HepG2 (cell line): ENCODE data around the gene PCBP1. TPM values are rescaled to one million over a fixed set of nuclear protein-coding genes. Genes with fewer than 3 reads are reported as not detected.

Source experiments
- ASH2L ChIP-seq: fragments of 300-600, 200-600 bp; sonication (generic); IDR thresholded peaks from 2 replicates; pipeline ENCODE4 v1.7.0; 2017; ENCODE audit warnings: low read depth, mild to moderate bottlenecking, moderate library complexity, mixed read lengths, low read length; ENCODE audit not compliant: insufficient read length
- BATF2 ChIP-seq: sonication (generic); formaldehyde crosslinking; IDR thresholded peaks from 2 replicates; pipeline ENCODE4 v1.8.0; 2022; ENCODE audit warnings: mild to moderate bottlenecking, missing genetic modification reagents, moderate library complexity
- FOSL2 ChIP-seq: sonication (generic); formaldehyde crosslinking; IDR thresholded peaks from 2 replicates; pipeline ENCODE4 v1.4.0; 2020; ENCODE audit warnings: missing genetic modification reagents
- HIVEP1 ChIP-seq: sonication (generic); formaldehyde crosslinking; IDR thresholded peaks from 2 replicates; pipeline ENCODE4 v1.4.0; 2020; ENCODE audit warnings: mild to moderate bottlenecking, missing genetic modification reagents
- HNF1B ChIP-seq: sonication (generic); formaldehyde crosslinking; IDR thresholded peaks from 2 replicates; pipeline ENCODE4 v1.5.1; 2020; ENCODE audit warnings: mild to moderate bottlenecking, moderate library complexity, missing genetic modification reagents
- JARID2 ChIP-seq: sonication (generic); formaldehyde crosslinking; IDR thresholded peaks from 2 replicates; pipeline ENCODE4 v1.8.1; 2023; ENCODE audit warnings: missing genetic modification reagents, inconsistent platforms; ENCODE audit not compliant: insufficient replicate concordance
- NPAS2 ChIP-seq: sonication (generic); formaldehyde crosslinking; IDR thresholded peaks from 2 replicates; pipeline ENCODE4 v1.8.0; 2022; ENCODE audit warnings: mild to moderate bottlenecking, missing genetic modification reagents, borderline replicate concordance
- PLSCR1 ChIP-seq: sonication (generic); formaldehyde crosslinking; IDR thresholded peaks from 2 replicates; pipeline ENCODE4 v1.5.0; 2020; ENCODE audit warnings: missing genetic modification reagents, mild to moderate bottlenecking, borderline replicate concordance
- PREB ChIP-seq: sonication (generic); formaldehyde crosslinking; IDR thresholded peaks from 2 replicates; pipeline ENCODE4 v1.4.0; 2020; ENCODE audit warnings: missing genetic modification reagents
- RELA ChIP-seq: sonication (generic); formaldehyde crosslinking; IDR thresholded peaks from 2 replicates; pipeline ENCODE4 v1.4.0; 2020; ENCODE audit warnings: missing genetic modification reagents
- TBX2 ChIP-seq: sonication (generic); formaldehyde crosslinking; IDR thresholded peaks from 2 replicates; pipeline ENCODE4 v1.5.0; 2020; ENCODE audit warnings: missing genetic modification reagents, mild to moderate bottlenecking, borderline replicate concordance
- TBX3 ChIP-seq: fragments of 450-650 bp; IDR thresholded peaks from 2 replicates; pipeline ENCODE4 v1.6.1; 2017; ENCODE audit warnings: antibody characterized with exemption, mild to moderate bottlenecking, inconsistent platforms, borderline replicate concordance
- U2AF1 ChIP-seq: fragments of 200-400 bp; formaldehyde crosslinking; optimal IDR thresholded peaks from 2 replicates; pipeline ENCODE3; 2017; ENCODE audit warnings: mild to moderate bottlenecking, low read depth, low read length
- ZBTB1 ChIP-seq: sonication (generic); formaldehyde crosslinking; IDR thresholded peaks from 2 replicates; pipeline ENCODE4 v1.4.0; 2020; ENCODE audit warnings: missing genetic modification reagents, borderline replicate concordance
- ZNF24 ChIP-seq: fragments of 450-650 bp; IDR thresholded peaks from 2 replicates; pipeline ENCODE4 v1.6.1; 2017; ENCODE audit warnings: antibody characterized with exemption, mild to moderate bottlenecking
- ZNF414 ChIP-seq: sonication (generic); formaldehyde crosslinking; IDR thresholded peaks from 2 replicates; pipeline ENCODE4 v1.5.0; 2020; ENCODE audit warnings: missing genetic modification reagents
- ZNF556 ChIP-seq: sonication (generic); formaldehyde crosslinking; IDR thresholded peaks from 2 replicates; pipeline ENCODE4 v1.4.0; 2020; ENCODE audit warnings: mild to moderate bottlenecking, missing genetic modification reagents, borderline replicate concordance
- ZNF710 ChIP-seq: sonication (generic); formaldehyde crosslinking; IDR thresholded peaks from 2 replicates; pipeline ENCODE4 v1.5.0; 2020; ENCODE audit warnings: mild to moderate bottlenecking, missing genetic modification reagents, borderline replicate concordance
- ZNF740 ChIP-seq: sonication (generic); formaldehyde crosslinking; IDR thresholded peaks from 2 replicates; pipeline ENCODE4 v1.4.0; 2020; ENCODE audit warnings: missing genetic modification reagents
- ZNF749 ChIP-seq: sonication (generic); formaldehyde crosslinking; IDR thresholded peaks from 2 replicates; pipeline ENCODE4 v1.8.0; 2022; ENCODE audit warnings: mild to moderate bottlenecking, missing genetic modification reagents, moderate library complexity, borderline replicate concordance
- polyA plus RNA-seq, 8 experiments: library from polyadenylated mRNA; depleted of rRNA in 3 of 8; stranded (reverse) in 7 of 8; unstranded in 1 of 8; fragments of >200 nt; fragmentation: Illumina TruSeq in 4 of 8; extraction: Trizol in 4 of 8; gene quantifications; 2 replicates each; pipeline versions ENCODE4 v1.2.1 to v1.2.3, GENCODE V29; 2011 to 2016; ENCODE audit warnings: low read depth in 4 of 8, missing spikeins in 1 of 8, mixed read lengths in 1 of 8; ENCODE audit not compliant: insufficient read depth in 1 of 8
- total RNA-seq, 5 experiments: library from RNA; depleted of rRNA; stranded (reverse); fragments of >200 nt; fragmentation: Illumina TruSeq; extraction: Trizol; gene quantifications; 2 replicates each; pipeline ENCODE4 v1.2.3, GENCODE V29; 2016; ENCODE audit warnings: low read depth in 1 of 5

PCBP1 gene
- total and polyA plus RNA-seq, 2 of the 13 experiments (the other 11 are each of a cell fraction or from before 2014, with no cell fraction given), result 32.0 to 137 TPM

GRCh38 chr2:70086838-70087701 is at the start of gene PCBP1 (continued):
- no peak; the same call in 1 of the 2 replicates for TF ChIP-seq HNF1B (CRISPR knock-in tag)
- TF ChIP-seq PREB (CRISPR knock-in tag), result no peak
- no peak; the same call in 1 of the 2 replicates for TF ChIP-seq ZNF414 (CRISPR knock-in tag)
- no peak; the same call in 1 of the 2 replicates for TF ChIP-seq ZNF740
- 0 out of 2 replicates have a peak, but pooled peaks have one; percentile 5 for TF ChIP-seq ZNF710 (CRISPR knock-in tag)
- TF ChIP-seq JARID2, result no peak
- no peak for TF ChIP-seq PLSCR1 (CRISPR knock-in tag)
- TF ChIP-seq U2AF1, result no peak
- peak; percentile 80; the same call in 1 of the 2 replicates for TF ChIP-seq ZNF749
- TF ChIP-seq ZBTB1 (CRISPR knock-in tag), result no peak
- no peak for TF ChIP-seq NPAS2
- peak; percentile 73; the same call in 1 of the 2 replicates for TF ChIP-seq BATF2 (CRISPR knock-in tag)
- TF ChIP-seq HIVEP1, result no peak; the same call in 1 of the 2 replicates
- TF ChIP-seq TBX2 (CRISPR knock-in tag), result no peak; the same call in 1 of the 2 replicates
- no peak for TF ChIP-seq TBX3
- no peak for TF ChIP-seq ZNF24
- peak; percentile 100 for TF ChIP-seq ASH2L
- no peak; the same call in 1 of the 2 replicates for TF ChIP-seq FOSL2 (CRISPR knock-in tag)
- TF ChIP-seq RELA, result no peak
- no peak for TF ChIP-seq ZNF556 (CRISPR knock-in tag)
